HepG2 (cell line): ENCODE data around the gene PDHX. TPM values are rescaled to one million over a fixed set of nuclear protein-coding genes. Genes with fewer than 3 reads are reported as not detected.

Experiments
- AHDC1 ChIP-seq: sonication (generic); formaldehyde crosslinking; IDR thresholded peaks from 2 replicates; pipeline ENCODE4 v1.5.1; 2020; ENCODE audit warnings: mild to moderate bottlenecking, missing genetic modification reagents, borderline replicate concordance
- DZIP1 ChIP-seq: sonication (generic); formaldehyde crosslinking; IDR thresholded peaks from 2 replicates; pipeline ENCODE4 v1.5.0; 2020; ENCODE audit warnings: mild to moderate bottlenecking, missing genetic modification reagents
- ERF ChIP-seq: IDR thresholded peaks from 2 replicates; pipeline ENCODE4 v1.6.1; 2018; ENCODE audit warnings: missing biosample characterization, missing genetic modification reagents
- IRF2 ChIP-seq: IDR thresholded peaks from 2 replicates; pipeline ENCODE4 v1.6.1; 2018; ENCODE audit warnings: missing genetic modification reagents, missing compliant biosample characterization
- KMT2B ChIP-seq: IDR thresholded peaks from 2 replicates; pipeline ENCODE4 v1.6.1; 2016; ENCODE audit warnings: missing genetic modification reagents, missing compliant biosample characterization
- MAFF ChIP-seq: IDR thresholded peaks from 2 replicates; pipeline ENCODE4 v1.6.1; 2011; ENCODE audit warnings: low read depth, low read length, improper control_type of control experiment
- NAIF1 ChIP-seq: sonication (generic); formaldehyde crosslinking; IDR thresholded peaks from 2 replicates; pipeline ENCODE4 v1.5.0; 2020; ENCODE audit warnings: mild to moderate bottlenecking, missing genetic modification reagents, borderline replicate concordance
- PBX3 ChIP-seq: sonication (generic); formaldehyde crosslinking; IDR thresholded peaks from 2 replicates; pipeline ENCODE4 v1.8.1; 2023; ENCODE audit warnings: missing genetic modification reagents, inconsistent platforms, borderline replicate concordance
- RFXANK ChIP-seq: IDR thresholded peaks from 2 replicates; pipeline ENCODE4 v1.6.1; 2016
- SRF ChIP-seq: IDR thresholded peaks from 2 replicates; pipeline ENCODE4 v1.6.1; 2011; ENCODE audit warnings: mild to moderate bottlenecking, low read depth, low read length, moderate library complexity
- SRY ChIP-seq: sonication (generic); formaldehyde crosslinking; IDR thresholded peaks from 2 replicates; pipeline ENCODE4 v1.8.0; 2022; ENCODE audit warnings: mild to moderate bottlenecking, missing genetic modification reagents
- TARDBP ChIP-seq: sonication (generic); formaldehyde crosslinking; IDR thresholded peaks from 2 replicates; pipeline ENCODE4 v1.8.0; 2022; ENCODE audit warnings: mild to moderate bottlenecking, missing genetic modification reagents
- ZNF124 ChIP-seq: sonication (generic); formaldehyde crosslinking; IDR thresholded peaks from 2 replicates; pipeline ENCODE4 v1.4.0; 2020; ENCODE audit warnings: missing genetic modification reagents
- ZNF232 ChIP-seq: sonication (generic); formaldehyde crosslinking; IDR thresholded peaks from 2 replicates; pipeline ENCODE4 v1.4.0; 2020; ENCODE audit warnings: missing genetic modification reagents, borderline replicate concordance
- ZNF335 ChIP-seq: sonication (generic); formaldehyde crosslinking; IDR thresholded peaks from 2 replicates; pipeline ENCODE4 v1.4.0; 2020; ENCODE audit warnings: missing genetic modification reagents
- ZNF510 ChIP-seq: sonication (generic); formaldehyde crosslinking; IDR thresholded peaks from 2 replicates; pipeline ENCODE4 v1.4.0; 2020; ENCODE audit warnings: low read depth, mild to moderate bottlenecking, missing genetic modification reagents
- ZNF749 ChIP-seq: sonication (generic); formaldehyde crosslinking; IDR thresholded peaks from 2 replicates; pipeline ENCODE4 v1.8.0; 2022; ENCODE audit warnings: mild to moderate bottlenecking, missing genetic modification reagents, moderate library complexity, borderline replicate concordance
- ZNF800 ChIP-seq: sonication (generic); formaldehyde crosslinking; IDR thresholded peaks from 2 replicates; pipeline ENCODE4 v1.4.0; 2020; ENCODE audit warnings: missing genetic modification reagents
- ZNF841 ChIP-seq: sonication (generic); formaldehyde crosslinking; IDR thresholded peaks from 2 replicates; pipeline ENCODE4 v1.8.1; 2023; ENCODE audit warnings: missing genetic modification reagents, borderline replicate concordance
- polyA plus RNA-seq, 8 experiments: library from polyadenylated mRNA; depleted of rRNA in 3 of 8; stranded (reverse) in 7 of 8; unstranded in 1 of 8; fragments of >200 nt; fragmentation: Illumina TruSeq in 4 of 8; extraction: Trizol in 4 of 8; gene quantifications; 2 replicates each; pipeline versions ENCODE4 v1.2.1 to v1.2.3, GENCODE V29; 2011 to 2016; ENCODE audit warnings: low read depth in 4 of 8, missing spikeins in 1 of 8, mixed read lengths in 1 of 8; ENCODE audit not compliant: insufficient read depth in 1 of 8
- total RNA-seq, 5 experiments: library from RNA; depleted of rRNA; stranded (reverse); fragments of >200 nt; fragmentation: Illumina TruSeq; extraction: Trizol; gene quantifications; 2 replicates each; pipeline ENCODE4 v1.2.3, GENCODE V29; 2016; ENCODE audit warnings: low read depth in 1 of 5

PDHX gene
- total and polyA plus RNA-seq, 2 of the 13 experiments (the other 11 are each of a cell fraction or from before 2014, with no cell fraction given): 41.0 to 73.8 TPM

- TF ChIP-seq ZNF124: no peak
- no peak for TF ChIP-seq ZNF232 (CRISPR knock-in tag)
- TF ChIP-seq DZIP1: no peak
- no peak for TF ChIP-seq SRY (CRISPR knock-in tag)
- TF ChIP-seq SRF: no peak
- TF ChIP-seq ZNF800: 0 out of 2 replicates have a peak, but pooled peaks have one; percentile 31
- TF ChIP-seq KMT2B (CRISPR knock-in tag): 0 out of 2 replicates have a peak, but pooled peaks have one; percentile 27
- TF ChIP-seq TARDBP (CRISPR knock-in tag): no peak
- TF ChIP-seq RFXANK (CRISPR knock-in tag): no peak
- TF ChIP-seq ERF (CRISPR knock-in tag): no peak
- no peak for TF ChIP-seq ZNF749 (CRISPR knock-in tag)
- peak; percentile 61; the same call in 1 of the 2 replicates for TF ChIP-seq MAFF
- no peak for TF ChIP-seq ZNF841 (CRISPR knock-in tag)
- TF ChIP-seq ZNF510 (CRISPR knock-in tag): no peak
- no peak for TF ChIP-seq PBX3
- TF ChIP-seq AHDC1 (CRISPR knock-in tag): peak; percentile 28; the same call in 1 of the 2 replicates
- no peak for TF ChIP-seq NAIF1
- peak; percentile 75; the same call in 1 of the 2 replicates for TF ChIP-seq ZNF335 (CRISPR knock-in tag)
- no peak for TF ChIP-seq IRF2
These were observed 8.4 kb upstream of the PDHX start (continued) for GRCh38 chr11:34907934-34908593.
